ENCODE measurements around the gene KIDINS220. TPM values are rescaled to one million over a fixed set of nuclear protein-coding genes. Genes with fewer than 3 reads are reported as not detected.
A peak's percentile ranks its signal among the peaks of the same experiment; 100 is the strongest.

Gene KIDINS220
- total and polyA plus RNA-seq, 2 of the 13 experiments (the other 11 are each of a cell fraction or from before 2014, with no cell fraction given): 25.2 to 32.3 TPM

DNA sequence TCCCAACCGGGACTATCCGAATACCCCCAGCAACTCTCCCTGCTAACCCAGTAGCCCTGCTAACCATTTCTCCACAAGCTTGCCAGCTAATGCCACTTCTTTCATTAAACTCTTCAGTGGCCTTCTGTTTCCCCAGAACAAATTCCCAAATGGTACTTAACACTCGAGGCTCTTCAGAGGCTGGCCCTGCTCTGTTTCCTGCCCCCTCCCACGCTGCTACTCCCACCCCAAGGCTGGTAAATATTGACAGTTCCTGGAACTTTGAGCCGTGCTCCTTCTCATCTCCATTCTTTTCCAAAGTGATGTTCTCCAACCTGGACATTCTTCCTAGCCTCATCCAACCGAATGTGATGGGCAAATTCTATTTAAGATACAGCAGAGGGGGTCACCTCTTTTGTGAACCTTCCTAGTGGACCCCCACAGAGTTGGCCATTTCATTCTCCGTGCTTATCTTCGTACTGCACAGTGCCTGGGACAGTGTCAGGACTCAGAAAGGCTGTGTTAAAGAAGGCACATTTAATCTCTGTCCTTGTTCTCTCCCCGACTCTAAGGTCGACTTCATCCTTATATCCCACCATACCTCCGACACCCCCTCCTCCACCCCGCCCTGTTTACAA, 3.2 kb upstream of the KIDINS220 start (continued):
- TF ChIP-seq, protein P1, sequence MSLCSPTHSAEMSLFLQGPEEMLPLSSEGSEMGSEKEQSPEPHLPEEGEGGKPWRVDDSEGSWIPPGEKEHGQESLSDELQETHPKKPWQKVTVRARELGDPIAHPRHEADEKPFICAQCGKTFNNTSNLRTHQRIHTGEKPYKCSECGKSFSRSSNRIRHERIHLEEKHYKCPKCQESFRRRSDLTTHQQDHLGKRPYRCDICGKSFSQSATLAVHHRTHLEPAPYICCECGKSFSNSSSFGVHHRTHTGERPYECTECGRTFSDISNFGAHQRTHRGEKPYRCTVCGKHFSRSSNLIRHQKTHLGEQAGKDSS (CRISPR knock-in tag; IDR thresholded peaks at IDR 0.05; ENCODE audit: borderline replicate concordance, low read depth): peak; percentile 50; the same call in 1 of the 2 replicates
- peak; percentile 61; the same call in 1 of the 2 replicates for TF ChIP-seq GLI4 (CRISPR knock-in tag; IDR thresholded peaks at IDR 0.05; ENCODE audit: borderline replicate concordance)
- TF ChIP-seq EEA1 (CRISPR knock-in tag; IDR thresholded peaks at IDR 0.05; ENCODE audit: borderline replicate concordance): no peak
- TF ChIP-seq TGIF2 (CRISPR knock-in tag; IDR thresholded peaks at IDR 0.05): no peak
- peak; percentile 87; the same call in 1 of the 2 replicates for TF ChIP-seq ZNF431 (CRISPR knock-in tag; IDR thresholded peaks at IDR 0.05; ENCODE audit: borderline replicate concordance, low read depth)
- TF ChIP-seq NR3C1 (CRISPR knock-in tag; IDR thresholded peaks at IDR 0.05): no peak
- TF ChIP-seq ZNF552 (CRISPR knock-in tag; IDR thresholded peaks at IDR 0.05; ENCODE audit: borderline replicate concordance): no peak
- TF ChIP-seq ZNF761 (CRISPR knock-in tag; conservative IDR thresholded peaks at IDR 0.05): no peak
- TF ChIP-seq PRDM4 (CRISPR knock-in tag; IDR thresholded peaks at IDR 0.05; ENCODE audit: borderline replicate concordance): no peak
- TF ChIP-seq POGZ (CRISPR knock-in tag; IDR thresholded peaks at IDR 0.05): peak; percentile 78
- no peak for TF ChIP-seq FOSL1 (CRISPR knock-in tag; IDR thresholded peaks at IDR 0.05; ENCODE audit: borderline replicate concordance)
- peak; percentile 89 for TF ChIP-seq ZMYM4 (CRISPR knock-in tag; IDR thresholded peaks at IDR 0.05)
- TF ChIP-seq POLR2A (IDR thresholded peaks at IDR 0.05; ENCODE audit: insufficient read depth in 1 of 2, low read depth in 2 of 2, low read length in 2 of 2): no peak
- no peak for TF ChIP-seq NAIF1 (CRISPR knock-in tag; IDR thresholded peaks at IDR 0.05; ENCODE audit: borderline replicate concordance)
- TF ChIP-seq ZNF747 (CRISPR knock-in tag; IDR thresholded peaks at IDR 0.05; ENCODE audit: borderline replicate concordance): peak; percentile 20; the same call in 1 of the 2 replicates
- TF ChIP-seq DNMT1 (CRISPR knock-in tag; IDR thresholded peaks at IDR 0.05): no peak
- peak; percentile 81 for TF ChIP-seq ZGPAT (CRISPR knock-in tag; IDR thresholded peaks at IDR 0.05)
- no peak for TF ChIP-seq ZNF101 (CRISPR knock-in tag; IDR thresholded peaks at IDR 0.05; ENCODE audit: borderline replicate concordance, low read depth)
- TF ChIP-seq ZNF678 (CRISPR knock-in tag; IDR thresholded peaks at IDR 0.05): no peak
- TF ChIP-seq ELF1 (CRISPR knock-in tag; IDR thresholded peaks at IDR 0.05): peak; percentile 28; the same call in 1 of the 2 replicates
- no peak for TF ChIP-seq NCOA5 (CRISPR knock-in tag; IDR thresholded peaks at IDR 0.05)
- TF ChIP-seq ZNF432 (CRISPR knock-in tag; IDR thresholded peaks at IDR 0.05; ENCODE audit: borderline replicate concordance): no peak
- TF ChIP-seq BRCA1 (CRISPR knock-in tag; IDR thresholded peaks at IDR 0.05): no peak
- TF ChIP-seq RNF219 (CRISPR knock-in tag; IDR thresholded peaks at IDR 0.05): no peak
- TF ChIP-seq ZMAT3 (CRISPR knock-in tag; conservative IDR thresholded peaks at IDR 0.05): peak; percentile 30; the same call in 1 of the 2 replicates

All from HepG2 (cell line).